SK-N-MC (cell line): ENCODE data around the gene HACD4.

Source experiments
- DNase-seq: peaks from one replicate; pipeline ENCODE4 v3.0.0-alpha.2; 2011; ENCODE audit warnings: low read depth, low spot score
- H3K27ac ChIP-seq: fragments of 200-600 bp; sonication (generic); 2 replicates; pipeline ENCODE4 v1.5.1; 2016; ENCODE audit warnings: mixed run types
- H3K36me3 ChIP-seq: fragments of 200-600 bp; sonication (generic); 2 replicates; pipeline ENCODE4 v1.6.1; 2017; ENCODE audit warnings: antibody characterized with exemption, low read length, mixed read lengths; ENCODE audit not compliant: insufficient read depth
- H3K4me3 ChIP-seq: fragments of 200-600 bp; sonication (generic); 2 replicates; pipeline ENCODE4 v1.5.1; 2016
- H3K9ac ChIP-seq: fragments of 200-600 bp; sonication (generic); 2 replicates; pipeline ENCODE4 v1.8.0; 2017; ENCODE audit warnings: mixed run types, mixed read lengths; ENCODE audit not compliant: insufficient read length
- H3K9me3 ChIP-seq: fragments of 200-600 bp; sonication (generic); 2 replicates; pipeline ENCODE4 v1.6.1; 2017; ENCODE audit warnings: low read depth, mild to moderate bottlenecking, antibody characterized with exemption, low read length, moderate library complexity, mixed read lengths
- EZH2 ChIP-seq: fragments of 200-600 bp; sonication (generic); IDR thresholded peaks from one replicate; pipeline ENCODE4 v1.6.1; 2017; ENCODE audit warnings: antibody characterized with exemption
- FOXP2 ChIP-seq: optimal IDR thresholded peaks from 2 replicates; pipeline ENCODE3; 2011; ENCODE audit warnings: mild to moderate bottlenecking, moderate library complexity; ENCODE audit not compliant: insufficient read depth; ENCODE audit errors: extremely low read length, control extremely low read depth
- POLR2AphosphoS5 ChIP-seq: IDR thresholded peaks from 2 replicates; pipeline ENCODE4 v1.6.1; 2012; ENCODE audit warnings: mild to moderate bottlenecking, low read depth, low read length, borderline replicate concordance

Gene HACD4

DNA sequence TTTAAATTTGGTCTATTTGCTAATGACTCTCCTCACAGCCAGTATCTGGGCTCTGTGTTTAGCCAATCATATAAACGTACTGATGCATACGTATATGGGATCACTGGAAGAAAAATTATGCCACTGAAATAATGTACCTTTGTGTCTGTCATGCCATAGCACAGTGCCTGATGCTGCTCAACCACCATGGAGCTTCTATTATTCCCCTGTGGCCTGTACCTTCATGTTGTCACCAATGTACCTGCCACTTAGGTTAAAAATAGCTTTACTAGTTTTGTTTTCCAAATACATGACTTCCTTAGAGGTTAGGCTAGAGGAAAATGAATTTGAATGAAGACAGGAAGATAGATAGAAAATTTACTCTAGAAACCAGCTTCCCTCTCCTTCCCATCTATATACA, 34.6 kb downstream of the HACD4 start:
- no peak overlapping the region for H3K9ac ChIP-seq

DNA sequence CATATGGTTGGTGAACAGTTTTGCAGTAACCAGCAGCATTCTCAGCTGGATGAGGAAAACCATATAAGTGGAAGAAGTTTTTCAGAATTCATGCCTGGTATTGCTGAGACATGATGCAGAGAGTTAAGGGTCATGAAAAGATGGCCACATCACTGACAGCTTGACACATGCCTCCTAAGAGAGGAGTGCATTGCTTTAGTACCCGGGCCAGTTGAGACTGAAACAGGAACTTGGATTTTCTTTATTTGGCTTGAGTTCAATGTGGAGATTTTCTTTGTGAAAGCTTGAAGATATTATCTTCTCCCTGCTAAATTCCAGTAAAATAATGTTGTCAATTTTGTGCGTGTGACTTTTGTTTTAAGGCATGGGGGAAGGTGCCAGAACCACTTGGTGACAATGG, 35.8 kb downstream of the HACD4 start:
- Histone ChIP-seq H3K27ac (no peak overlapping the region), H3K4me3 (no peak overlapping the region)

More for the DNA sequence above, 34.6 kb downstream of the HACD4 start:
- no peak overlapping the region for H3K27ac ChIP-seq
- TF ChIP-seq EZH2, result no peak
- TF ChIP-seq FOXP2, result no peak
- TF ChIP-seq POLR2AphosphoS5, result no peak
- no peak overlapping the region for H3K4me3 ChIP-seq
- no peak for DNase-seq
- peaks cover 35% of the 10 kb centered on the region for H3K36me3 ChIP-seq
- no peaks in the 10 kb centered on the region for H3K9me3 ChIP-seq

DNA sequence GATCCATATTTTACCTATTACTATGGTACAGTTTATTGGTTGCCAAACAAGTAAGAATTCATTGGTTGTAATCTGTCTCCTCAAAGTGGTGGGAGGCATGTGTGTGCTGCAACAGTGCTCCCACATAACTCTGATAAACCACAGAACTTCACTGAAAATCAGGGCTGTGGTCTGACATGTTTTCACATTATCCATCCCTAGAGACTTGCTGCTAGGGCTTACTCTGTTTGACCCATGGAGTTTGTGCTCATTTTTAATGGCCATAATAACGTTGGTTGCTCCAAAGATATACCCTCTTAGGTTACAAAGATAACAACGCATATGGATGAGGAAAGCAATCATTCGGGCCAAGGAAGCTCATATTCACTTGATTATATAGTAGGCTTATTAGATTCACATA, 37.0 kb downstream of the HACD4 start:
- TF ChIP-seq FOXP2 (no peak), POLR2AphosphoS5 (no peak), EZH2 (no peak)
- peaks cover 30% of the 10 kb centered on the region for H3K36me3 ChIP-seq

More for the DNA sequence above, 35.8 kb downstream of the HACD4 start:
- DNase-seq, result no peak
- TF ChIP-seq EZH2 (no peak), POLR2AphosphoS5 (no peak), FOXP2 (no peak)
- no peak overlapping the region for H3K9ac ChIP-seq
- H3K9me3 ChIP-seq, result no peaks in the 10 kb centered on the region
- peaks cover 31% of the 10 kb centered on the region for H3K36me3 ChIP-seq

DNA sequence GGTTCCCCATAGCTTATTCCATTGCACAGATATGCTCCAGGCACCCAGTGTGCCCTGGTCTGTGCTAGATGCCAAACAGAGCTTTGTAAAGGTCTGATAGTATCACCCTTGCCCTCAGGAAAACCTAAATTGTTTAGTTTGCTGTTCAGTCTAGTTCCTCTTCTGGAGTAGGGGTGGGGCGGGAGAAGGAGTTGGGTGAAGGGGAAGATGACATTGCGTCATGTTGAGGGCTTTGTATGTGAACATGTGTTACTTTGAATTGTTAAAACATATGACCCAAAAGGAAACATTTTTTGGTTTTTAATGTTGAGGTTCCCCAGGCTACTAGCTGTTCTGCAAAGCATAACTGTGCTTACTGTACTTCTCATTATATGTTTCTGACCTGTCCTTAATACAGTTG, 40.6 kb downstream of the HACD4 start:
- no peak overlapping the region for H3K9ac ChIP-seq
- no peak overlapping the region for H3K27ac ChIP-seq
- TF ChIP-seq POLR2AphosphoS5, result no peak
- H3K4me3 ChIP-seq, result no peak overlapping the region
- H3K9me3 ChIP-seq, result no peaks in the 10 kb centered on the region
- H3K36me3 ChIP-seq, result peaks cover 37% of the 10 kb centered on the region
- no peak for DNase-seq

More for the DNA sequence above, 37.0 kb downstream of the HACD4 start:
- H3K27ac ChIP-seq, result no peak overlapping the region
- no peak for DNase-seq
- no peak overlapping the region for H3K4me3 ChIP-seq
- H3K9me3 ChIP-seq, result no peaks in the 10 kb centered on the region
- no peak overlapping the region for H3K9ac ChIP-seq

DNA sequence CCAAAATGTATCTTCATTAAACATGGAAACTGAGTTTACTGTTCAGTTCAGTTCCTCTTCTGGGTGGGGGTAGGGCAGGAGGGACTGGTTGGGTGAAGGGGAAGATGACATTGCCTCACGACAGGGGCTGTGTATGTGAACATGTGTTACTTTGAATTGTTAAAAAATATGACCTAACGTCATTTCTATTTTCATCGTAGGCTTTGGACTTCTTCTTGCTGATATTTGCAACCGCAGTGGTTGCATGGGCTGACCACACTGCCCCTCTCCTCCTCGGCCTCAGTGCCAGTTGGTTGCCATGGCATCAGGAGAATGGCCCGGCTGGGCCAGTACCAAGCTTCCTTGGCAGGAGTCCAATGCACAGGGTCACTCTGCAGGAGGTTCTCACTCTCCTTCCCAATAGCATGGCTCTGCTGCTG, 41.5 kb downstream of the HACD4 start:
- H3K36me3 ChIP-seq, result peaks cover 31% of the 10 kb centered on the region

DNA sequence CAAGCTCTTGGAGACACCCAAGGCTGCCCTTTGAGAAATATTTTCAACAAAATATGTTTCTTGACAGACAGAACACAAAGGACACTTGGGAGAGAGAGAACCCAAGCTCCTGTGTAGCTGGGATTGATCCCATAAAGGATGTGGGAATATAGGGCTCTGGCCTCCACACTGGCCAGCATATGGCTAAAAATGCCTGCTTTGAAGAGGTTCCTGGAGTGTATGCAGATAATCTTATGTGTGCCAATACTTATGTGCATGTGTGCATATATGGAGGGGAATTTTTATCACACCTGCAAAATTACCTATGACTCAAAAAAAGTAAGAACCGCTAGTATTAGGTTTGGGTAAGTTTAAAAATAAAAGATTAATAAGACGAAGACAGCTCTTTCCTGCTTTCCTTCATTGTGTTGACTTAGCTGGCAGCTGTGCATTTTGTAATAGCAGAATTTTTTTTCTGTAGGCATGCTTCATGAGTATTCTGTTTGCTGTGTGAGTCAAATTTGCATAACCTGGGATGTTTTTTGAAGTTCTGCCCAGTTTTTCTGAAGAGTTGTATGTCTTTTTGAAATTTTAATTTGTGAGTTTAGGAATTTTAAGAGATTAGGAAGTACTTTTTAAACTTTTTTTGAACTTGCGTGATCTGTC, 42.6 kb downstream of the HACD4 start:
- Histone ChIP-seq H3K4me3 (no peak overlapping the region), H3K27ac (peak overlapping the region; percentile 26; the same call in 1 of the 2 replicates), H3K9me3 (no peaks in the 10 kb centered on the region), H3K9ac (no peak overlapping the region), H3K36me3 (peaks cover 24% of the 10 kb centered on the region)
- TF ChIP-seq POLR2AphosphoS5 (no peak), EZH2 (no peak), FOXP2 (no peak)
- no peak for DNase-seq

More for the DNA sequence above, 41.5 kb downstream of the HACD4 start:
- H3K27ac ChIP-seq, result no peak overlapping the region
- H3K4me3 ChIP-seq, result no peak overlapping the region
- no peaks in the 10 kb centered on the region for H3K9me3 ChIP-seq
- no peak for DNase-seq
- H3K9ac ChIP-seq, result no peak overlapping the region
- no peak for TF ChIP-seq FOXP2
- no peak for TF ChIP-seq EZH2
- no peak for TF ChIP-seq POLR2AphosphoS5

DNA sequence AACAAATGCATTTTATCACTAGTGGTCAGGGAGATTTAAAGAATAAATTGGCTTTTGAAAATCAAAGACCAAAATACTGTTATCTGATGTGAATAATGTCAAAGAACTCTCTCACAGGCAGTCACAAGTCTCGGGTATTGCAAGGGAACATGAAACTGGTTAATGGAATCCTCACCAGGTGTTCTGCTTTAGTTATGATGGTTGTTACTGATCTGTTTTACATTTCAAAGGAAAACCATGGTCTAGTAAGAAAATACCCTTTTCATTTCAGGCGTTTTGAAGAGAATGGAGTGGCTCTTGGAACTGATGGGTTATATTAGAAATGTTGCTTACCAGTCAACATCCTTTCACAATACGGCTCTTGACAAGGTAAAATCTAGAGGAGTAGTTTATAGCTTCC, 43.4 kb downstream of the HACD4 start:
- TF ChIP-seq EZH2 (no peak), FOXP2 (no peak), POLR2AphosphoS5 (no peak)
- Histone ChIP-seq H3K9me3 (no peaks in the 10 kb centered on the region), H3K9ac (no peak overlapping the region), H3K27ac (no peak overlapping the region), H3K4me3 (no peak overlapping the region), H3K36me3 (peaks cover 21% of the 10 kb centered on the region)
- DNase-seq, result no peak

DNA sequence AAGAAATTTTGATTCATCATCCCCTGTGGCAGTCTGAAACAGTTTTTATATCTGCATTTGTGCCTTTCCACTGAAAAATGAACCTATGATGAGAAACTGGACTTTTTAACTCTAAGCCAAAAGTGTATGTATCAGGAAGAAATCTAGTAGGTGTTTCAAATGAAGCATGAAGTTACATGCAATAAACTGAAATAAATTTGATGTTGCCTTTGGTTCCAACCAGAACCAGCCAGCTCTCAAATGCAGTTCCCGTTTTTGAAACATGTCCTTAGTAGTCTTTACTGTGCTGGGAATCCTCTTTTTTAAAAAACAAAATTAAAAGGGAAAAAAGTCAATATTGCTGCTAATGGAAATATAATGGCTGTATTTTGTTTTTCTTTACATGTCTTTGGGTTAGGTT, 43.9 kb downstream of the HACD4 start:
- Histone ChIP-seq H3K9me3 (no peaks in the 10 kb centered on the region), H3K9ac (no peak overlapping the region), H3K36me3 (peaks cover 22% of the 10 kb centered on the region), H3K27ac (no peak overlapping the region), H3K4me3 (no peak overlapping the region)
- TF ChIP-seq FOXP2, result no peak
- no peak for TF ChIP-seq EZH2
- no peak for TF ChIP-seq POLR2AphosphoS5
- no peak for DNase-seq

DNA sequence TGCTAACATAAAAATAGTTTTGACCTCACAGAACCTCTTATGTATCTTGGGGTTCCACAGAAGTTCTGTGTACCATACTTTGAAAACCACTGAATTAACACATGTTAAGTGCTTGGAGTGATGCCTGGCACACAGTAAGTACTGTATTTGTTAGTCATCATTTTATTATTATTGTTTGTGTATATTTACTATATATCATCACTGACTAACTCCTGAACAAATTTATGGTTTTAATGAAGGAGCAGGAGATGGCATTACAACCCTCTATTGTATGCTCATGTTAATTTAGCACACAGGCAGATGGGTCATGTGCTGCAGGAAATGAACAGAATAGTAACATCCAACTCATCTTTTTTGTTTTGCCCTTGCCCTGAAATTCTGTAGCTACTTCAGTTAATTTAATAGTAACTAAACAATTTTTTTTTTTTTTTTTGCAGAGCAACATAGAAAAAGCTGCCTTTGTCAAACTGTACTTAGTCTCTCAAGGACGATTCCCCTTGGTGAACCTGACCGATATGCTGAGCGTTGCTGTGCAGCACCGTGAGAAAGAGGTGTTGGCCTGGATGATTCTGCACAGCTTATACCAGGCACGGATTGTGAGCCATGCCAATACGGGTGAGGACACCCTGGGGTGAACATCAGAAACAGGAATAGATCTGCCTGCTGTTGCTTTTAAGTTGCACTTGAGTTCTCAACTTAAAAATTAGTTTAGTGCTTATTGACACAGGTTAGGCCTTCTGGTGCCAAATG, 45.4 kb downstream of the HACD4 start:
- Histone ChIP-seq H3K9me3 (no peaks in the 10 kb centered on the region), H3K36me3 (peaks cover 24% of the 10 kb centered on the region), H3K9ac (no peak overlapping the region), H3K4me3 (no peak overlapping the region), H3K27ac (no peak overlapping the region)
- no peak for DNase-seq
- TF ChIP-seq EZH2, result no peak
- TF ChIP-seq POLR2AphosphoS5, result no peak
- no peak for TF ChIP-seq FOXP2
